GM19043 (cell line): ENCODE results near the gene DRAXIN.

Experiments used
- ATAC-seq: cut with Tn5 transposase; IDR thresholded peaks from one replicate; pipeline ENCODE4 v1.9.1; 2021; ENCODE audit warnings: low read depth; ENCODE audit not compliant: unreplicated experiment

DRAXIN gene

GRCh38 chr1:11752359-11753088 is 61.0 kb downstream of the DRAXIN start:
- ATAC-seq = no peak

GRCh38 chr1:11753555-11754208 is 62.2 kb downstream of the DRAXIN start:
- ATAC-seq = no peak

- ATAC-seq = no peak
Measured at GRCh38 chr1:11757047-11757446, 65.5 kb downstream of the DRAXIN start.

GRCh38 chr1:11759791-11760190 is 68.3 kb downstream of the DRAXIN start:
- ATAC-seq = no peak

GRCh38 chr1:11761285-11761684 is 69.8 kb downstream of the DRAXIN start:
- no peak for ATAC-seq

- no peak for ATAC-seq
Measured at GRCh38 chr1:11761988-11762406, 70.5 kb downstream of the DRAXIN start, which contains the start of gene C1orf167. Gene C1orf167 (plus strand): TSS chr1:11762193. CDS start chr1:11764401, 2,208 bp downstream.

- no peak for ATAC-seq
Measured at GRCh38 chr1:11764115-11764514, 72.6 kb downstream of the DRAXIN start.

- ATAC-seq = no peak
Measured at GRCh38 chr1:11764519-11764918, 73.0 kb downstream of the DRAXIN start.

- ATAC-seq = no peak
Measured at GRCh38 chr1:11765661-11766428, 74.3 kb downstream of the DRAXIN start.

- no peak for ATAC-seq
Measured at GRCh38 chr1:11766429-11766776, 74.9 kb downstream of the DRAXIN start.

GRCh38 chr1:11767922-11768704 is 76.6 kb downstream of the DRAXIN start:
- no peak for ATAC-seq

- no peak for ATAC-seq
Measured at GRCh38 chr1:11768821-11769220, 77.3 kb downstream of the DRAXIN start.

GRCh38 chr1:11769274-11769673 is 77.8 kb downstream of the DRAXIN start:
- ATAC-seq = no peak

GRCh38 chr1:11770011-11770410 is 78.5 kb downstream of the DRAXIN start:
- no peak for ATAC-seq

GRCh38 chr1:11771481-11772043 is 80.1 kb downstream of the DRAXIN start:
- no peak for ATAC-seq

GRCh38 chr1:11772458-11772857 is 80.9 kb downstream of the DRAXIN start:
- no peak for ATAC-seq

- ATAC-seq = no peak
Measured at GRCh38 chr1:11774753-11775152, 83.2 kb downstream of the DRAXIN start.
